Prostate gland (tissue), 2 donors: Measurements from ENCODE around the gene C1orf50. TPM values are rescaled to one million over a fixed set of nuclear protein-coding genes. Genes with fewer than 3 reads are reported as not detected.

Experiments used
- DNase-seq: peaks from one replicate; pipeline ENCODE4 v3.0.0-alpha.2; 2019; ENCODE audit warnings: low spot score
- H3K27ac ChIP-seq, 2 donors: fragments of 200-600 bp; sonication (generic); 2 replicates each; pipeline ENCODE4 v1.5.1; 2017 to 2019
- H3K27me3 ChIP-seq: fragments of 200-600 bp; sonication (generic); replicated peaks from 2 replicates; pipeline ENCODE4 v1.5.1; 2019; ENCODE audit not compliant: insufficient read depth
- H3K36me3 ChIP-seq, 2 donors: fragments of 200-600 bp; sonication (generic); 1 replicate in 1 of 2; 2 replicates in 1 of 2; pipeline versions ENCODE4 v1.5.1 to v1.8.1; 2017 to 2019
- H3K4me1 ChIP-seq: fragments of 200-600 bp; sonication (generic); replicated peaks from 2 replicates; pipeline ENCODE4 v1.5.1; 2019
- H3K4me3 ChIP-seq, 2 donors: fragments of 200-600 bp; sonication (generic); 2 replicates each; pipeline ENCODE4 v1.5.1; 2017 to 2019
- H3K9me3 ChIP-seq: fragments of 200-600 bp; sonication (generic); 2 replicates; pipeline ENCODE4 v1.5.1; 2017
- CTCF ChIP-seq, 4 experiments: fragments of 200-600 bp in 2 of 4; fragments of 450-650 bp in 2 of 4; sonication (generic) in 2 of 4; IDR thresholded peaks; 1 replicate in 3 of 4; 2 replicates in 1 of 4; pipeline ENCODE4 v1.5.1; 2016 to 2019; ENCODE audit warnings: antibody characterized with exemption in 4 of 4, mild to moderate bottlenecking in 2 of 4, moderate library complexity in 2 of 4
- POLR2A ChIP-seq: fragments of 450-650 bp; IDR thresholded peaks from one replicate; pipeline ENCODE4 v1.6.1; 2016; ENCODE audit warnings: antibody characterized with exemption, mild to moderate bottlenecking
- POLR2AphosphoS5 ChIP-seq: sonication (generic); formaldehyde crosslinking; IDR thresholded peaks from one replicate; pipeline ENCODE4 v1.6.1; 2017; ENCODE audit warnings: antibody characterized with exemption
- WGBS: methylation state at CpG from one replicate; pipeline ENCODE4 v1.1.5; 2018; 5-methylcytosine and 5-hydroxymethylcytosine counted together
- intact Hi-C: fragments of 100-400 bp; cut with DNase I; formaldehyde crosslinking; loops from one replicate; pipeline ENCODE4 v1.14.2; 2022
- total RNA-seq, 2 donors: library from RNA; depleted of rRNA; stranded (reverse); fragments of >200 nt; gene quantifications; one replicate each; pipeline ENCODE4 v1.1.0, GENCODE V29; 2016

Gene C1orf50
- total RNA-seq, 2 donors from 2014 or later, result 3.3 to 3.6 TPM

- Histone ChIP-seq H3K9me3 (no peaks in the 10 kb centered on the region), H3K36me3 (no peaks in the 10 kb centered on the region), H3K27me3 (no peaks in the 10 kb centered on the region), H3K4me1 (no peaks in the 10 kb centered on the region), H3K4me3 (no peak overlapping the region), H3K27ac (no peak overlapping the region)
- DNase-seq, result no peak
- TF ChIP-seq POLR2AphosphoS5 (no peak), POLR2A (no peak), CTCF (IDR thresholded peaks at IDR 0.05) (no peak)
- intact Hi-C loops, result no loop called here
- 95% methylated on average over 7 of the region's 7 CpGs for WGBS
Observed at GRCh38 chr1:42734201-42735035, 32.6 kb upstream of the C1orf50 start.

- no peak overlapping the region for H3K27ac ChIP-seq
- H3K27me3 ChIP-seq, result no peaks in the 10 kb centered on the region
- H3K4me1 ChIP-seq, result no peaks in the 10 kb centered on the region
- H3K36me3 ChIP-seq, result no peaks in the 10 kb centered on the region
- no peak for DNase-seq
- WGBS, result 77% methylated on average over 11 of the region's 11 CpGs
- H3K9me3 ChIP-seq, result no peaks in the 10 kb centered on the region
- H3K4me3 ChIP-seq, result no peak overlapping the region
- TF ChIP-seq POLR2A (no peak), POLR2AphosphoS5 (no peak), CTCF (IDR thresholded peaks at IDR 0.05) (no peak)
- intact Hi-C loops, result no loop called here
Observed at GRCh38 chr1:42735056-42735455, 32.0 kb upstream of the C1orf50 start.

- H3K4me3 ChIP-seq, result no peak overlapping the region
- no peaks in the 10 kb centered on the region for H3K9me3 ChIP-seq
- DNase-seq, result no peak
- no peak for TF ChIP-seq POLR2AphosphoS5
- no peak for TF ChIP-seq CTCF (IDR thresholded peaks at IDR 0.05)
- TF ChIP-seq POLR2A, result no peak
- 35% methylated on average over 13 of the region's 14 CpGs for WGBS
- no peak overlapping the region for H3K27ac ChIP-seq
- H3K4me1 ChIP-seq, result no peaks in the 10 kb centered on the region
- intact Hi-C loops, result no loop called here
- H3K27me3 ChIP-seq, result no peaks in the 10 kb centered on the region
- no peaks in the 10 kb centered on the region for H3K36me3 ChIP-seq
Observed at GRCh38 chr1:42735477-42736105, 31.5 kb upstream of the C1orf50 start.

- no peak for DNase-seq
- no peak overlapping the region for H3K27ac ChIP-seq
- no peaks in the 10 kb centered on the region for H3K36me3 ChIP-seq
- no peaks in the 10 kb centered on the region for H3K9me3 ChIP-seq
- H3K4me3 ChIP-seq, result no peak overlapping the region
- no peaks in the 10 kb centered on the region for H3K4me1 ChIP-seq
- TF ChIP-seq POLR2AphosphoS5, result no peak
- no peak for TF ChIP-seq CTCF (IDR thresholded peaks at IDR 0.05)
- no peak for TF ChIP-seq POLR2A
- no peaks in the 10 kb centered on the region for H3K27me3 ChIP-seq
- 67% methylated on average over 4 of the region's 4 CpGs for WGBS
- intact Hi-C loops, result no loop called here
Observed at GRCh38 chr1:42736152-42736551, 30.9 kb upstream of the C1orf50 start.
